Hepatocyte (in vitro differentiated cells): ENCODE data around the gene IL27RA. TPM values are rescaled to one million over a fixed set of nuclear protein-coding genes. Genes with fewer than 3 reads are reported as not detected.

Source experiments
- DNase-seq: peaks from one replicate; pipeline ENCODE4 v3.0.0-alpha.2; 2016; ENCODE audit warnings: low spot score
- H2AFZ ChIP-seq: fragments of 200-600 bp; sonication (generic); 2 replicates; pipeline ENCODE4 v1.6.0; 2016; ENCODE audit warnings: antibody characterized with exemption, mild to moderate bottlenecking
- H3K27ac ChIP-seq: fragments of 200-600 bp; sonication (generic); 2 replicates; pipeline ENCODE4 v1.5.1; 2016; ENCODE audit warnings: mild to moderate bottlenecking
- H3K27me3 ChIP-seq: fragments of 200-600 bp; sonication (generic); 2 replicates; pipeline ENCODE4 v1.6.1; 2016
- H3K36me3 ChIP-seq: fragments of 200-600 bp; sonication (generic); replicated peaks from 2 replicates; pipeline ENCODE4 v1.5.1; 2016; ENCODE audit warnings: low read depth; ENCODE audit not compliant: insufficient read depth
- H3K4me1 ChIP-seq: fragments of 200-600 bp; sonication (generic); 2 replicates; pipeline ENCODE4 v1.5.1; 2016; ENCODE audit warnings: mild to moderate bottlenecking, moderate library complexity; ENCODE audit not compliant: insufficient read depth
- H3K4me2 ChIP-seq: fragments of 200-600 bp; sonication (generic); 2 replicates; pipeline ENCODE4 v1.6.0; 2016
- H3K4me3 ChIP-seq: fragments of 200-600 bp; sonication (generic); 2 replicates; pipeline ENCODE4 v1.5.1; 2016; ENCODE audit warnings: mild to moderate bottlenecking
- H3K79me2 ChIP-seq: fragments of 200-600 bp; sonication (generic); 2 replicates; pipeline ENCODE4 v1.6.0; 2017; ENCODE audit warnings: mild to moderate bottlenecking
- H3K9me2 ChIP-seq: fragments of 200-600 bp; sonication (generic); replicated peaks from 2 replicates; pipeline ENCODE4 v1.6.0; 2017; ENCODE audit warnings: mild to moderate bottlenecking; ENCODE audit not compliant: insufficient read depth
- H3K9me3 ChIP-seq: fragments of 200-600 bp; sonication (generic); 2 replicates; pipeline ENCODE4 v1.5.1; 2016; ENCODE audit warnings: low read depth, mild to moderate bottlenecking
- H4K20me1 ChIP-seq: fragments of 200-600 bp; sonication (generic); 2 replicates; pipeline ENCODE4 v1.6.0; 2016; ENCODE audit warnings: mild to moderate bottlenecking; ENCODE audit not compliant: insufficient read depth, poor library complexity, severe bottlenecking
- EZH2 ChIP-seq: fragments of 200-600 bp; sonication (generic); IDR thresholded peaks from 2 replicates; pipeline ENCODE4 v1.6.1; 2016; ENCODE audit warnings: antibody characterized with exemption, mild to moderate bottlenecking, borderline replicate concordance
- EZH2phosphoT487 ChIP-seq: fragments of 200-600 bp; sonication (generic); IDR thresholded peaks from one replicate; pipeline ENCODE4 v1.6.1; 2018; ENCODE audit warnings: antibody characterized with exemption, mild to moderate bottlenecking, low read depth, moderate library complexity; ENCODE audit not compliant: unreplicated experiment, severe bottlenecking
- WGBS: methylation state at CpG from one replicate; pipeline ENCODE4 v1.1.6; 2016; ENCODE audit warnings: low lambda C conversion rate; ENCODE audit errors: missing lambda C conversion rate; 5-methylcytosine and 5-hydroxymethylcytosine counted together
- polyA plus RNA-seq: library from polyadenylated mRNA; unstranded; fragments of >200 nt; fragmentation: Nextera tagmentation; extraction: Ambion mirVana; gene quantifications from 2 replicates; pipeline ENCODE4 v1.2.1, GENCODE V29; 2016
- total RNA-seq: library from RNA; depleted of rRNA; stranded (reverse); fragments of >200 nt; gene quantifications from 2 replicates; pipeline ENCODE4 v1.2.3, GENCODE V29; 2014
- TF ChIP-seq, protein P1 (sequence below): fragments of 200-600 bp; sonication (generic); IDR thresholded peaks from 2 replicates; pipeline ENCODE4 v1.5.1; 2016; ENCODE audit warnings: antibody characterized with exemption, mild to moderate bottlenecking; ENCODE audit not compliant: poor library complexity

Gene IL27RA
- total and polyA plus RNA-seq, 2 experiments from 2014 or later, result 1.9 to 2.3 TPM

DNA sequence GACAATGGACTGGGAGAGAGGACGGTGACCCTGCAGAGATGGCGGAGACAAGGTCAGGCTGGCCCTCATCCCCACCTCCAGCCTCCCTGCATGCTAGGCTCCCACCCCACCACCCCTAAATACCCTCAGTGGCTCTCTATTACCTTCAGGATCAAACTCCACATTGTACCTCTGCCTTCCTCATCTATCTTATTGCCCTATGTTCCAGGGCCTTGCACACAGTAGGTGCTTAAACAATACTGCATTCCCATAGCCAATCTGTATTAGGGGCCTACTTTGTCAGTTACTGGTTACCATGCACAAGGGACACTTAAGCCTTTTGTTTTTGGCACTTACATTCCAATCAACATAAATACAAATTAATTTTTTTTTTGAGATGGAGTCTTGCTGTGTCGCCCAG lies 23.8 kb downstream of the IL27RA start:
- no peak for DNase-seq
- Histone ChIP-seq H3K9me2 (no peaks in the 10 kb centered on the region), H3K27me3 (peaks cover 16% of the 10 kb centered on the region), H3K79me2 (no peaks in the 10 kb centered on the region), H3K4me1 (peaks cover 5% of the 10 kb centered on the region), H3K9me3 (no peaks in the 10 kb centered on the region), H3K27ac (no peak overlapping the region), H3K36me3 (no peaks in the 10 kb centered on the region), H4K20me1 (no peaks in the 10 kb centered on the region), H3K4me2 (no peak overlapping the region), H3K4me3 (no peak overlapping the region), H2AFZ (no peak overlapping the region)
- TF ChIP-seq EZH2phosphoT487 (no peak), EZH2 (no peak)
- TF ChIP-seq, protein P1, sequence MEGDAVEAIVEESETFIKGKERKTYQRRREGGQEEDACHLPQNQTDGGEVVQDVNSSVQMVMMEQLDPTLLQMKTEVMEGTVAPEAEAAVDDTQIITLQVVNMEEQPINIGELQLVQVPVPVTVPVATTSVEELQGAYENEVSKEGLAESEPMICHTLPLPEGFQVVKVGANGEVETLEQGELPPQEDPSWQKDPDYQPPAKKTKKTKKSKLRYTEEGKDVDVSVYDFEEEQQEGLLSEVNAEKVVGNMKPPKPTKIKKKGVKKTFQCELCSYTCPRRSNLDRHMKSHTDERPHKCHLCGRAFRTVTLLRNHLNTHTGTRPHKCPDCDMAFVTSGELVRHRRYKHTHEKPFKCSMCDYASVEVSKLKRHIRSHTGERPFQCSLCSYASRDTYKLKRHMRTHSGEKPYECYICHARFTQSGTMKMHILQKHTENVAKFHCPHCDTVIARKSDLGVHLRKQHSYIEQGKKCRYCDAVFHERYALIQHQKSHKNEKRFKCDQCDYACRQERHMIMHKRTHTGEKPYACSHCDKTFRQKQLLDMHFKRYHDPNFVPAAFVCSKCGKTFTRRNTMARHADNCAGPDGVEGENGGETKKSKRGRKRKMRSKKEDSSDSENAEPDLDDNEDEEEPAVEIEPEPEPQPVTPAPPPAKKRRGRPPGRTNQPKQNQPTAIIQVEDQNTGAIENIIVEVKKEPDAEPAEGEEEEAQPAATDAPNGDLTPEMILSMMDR, result no peak
- WGBS, result 89% methylated on average over 3 of the region's 3 CpGs

- peaks cover 5% of the 10 kb centered on the region for H3K4me1 ChIP-seq
- no peaks in the 10 kb centered on the region for H4K20me1 ChIP-seq
- no peak overlapping the region for H3K4me2 ChIP-seq
- H3K27me3 ChIP-seq, result peaks cover 16% of the 10 kb centered on the region
- H2AFZ ChIP-seq, result no peak overlapping the region
- DNase-seq, result no peak
- H3K36me3 ChIP-seq, result no peaks in the 10 kb centered on the region
- no peaks in the 10 kb centered on the region for H3K9me3 ChIP-seq
- H3K79me2 ChIP-seq, result no peaks in the 10 kb centered on the region
- no peak overlapping the region for H3K4me3 ChIP-seq
- WGBS, result 95% methylated on average over 10 of the region's 10 CpGs
- H3K9me2 ChIP-seq, result no peaks in the 10 kb centered on the region
- no peak overlapping the region for H3K27ac ChIP-seq
- TF ChIP-seq, protein P1, result no peak
- TF ChIP-seq EZH2, result no peak
- no peak for TF ChIP-seq EZH2phosphoT487
Measured at GRCh38 chr19:14056069-14056666, 24.6 kb downstream of the IL27RA start.

GRCh38 chr19:14056741-14057356 lies 25.3 kb downstream of the IL27RA start:
- Histone ChIP-seq H3K9me2 (no peaks in the 10 kb centered on the region), H2AFZ (no peak overlapping the region), H3K9me3 (no peaks in the 10 kb centered on the region), H3K4me1 (peaks cover 5% of the 10 kb centered on the region), H3K27me3 (peaks cover 16% of the 10 kb centered on the region), H3K4me2 (peak overlapping the region; percentile 81), H4K20me1 (no peaks in the 10 kb centered on the region), H3K79me2 (no peaks in the 10 kb centered on the region), H3K4me3 (peak overlapping the region; percentile 29), H3K27ac (no peak overlapping the region), H3K36me3 (no peaks in the 10 kb centered on the region)
- TF ChIP-seq EZH2 (no peak), EZH2phosphoT487 (no peak)
- TF ChIP-seq, protein P1, result no peak
- WGBS, result 24% methylated on average over 17 of the region's 19 CpGs
- DNase-seq, result no peak
